GM23338 (cell line): ENCODE data around the gene TAOK2. TPM values are rescaled to one million over a fixed set of nuclear protein-coding genes. Genes with fewer than 3 reads are reported as not detected.

ENCODE experiments used
- ATAC-seq: fragments of 200-7000 bp; cut with Tn5 transposase; 3 replicates; pipeline ENCODE4 v1.9.1; 2020
- DNase-seq: peaks from one replicate; pipeline ENCODE4 v3.0.0-alpha.2; 2015; ENCODE audit warnings: low spot score
- H2AFZ ChIP-seq: fragments of 200-600 bp; sonication (generic); 2 replicates; pipeline ENCODE4 v1.8.0; 2016; ENCODE audit warnings: antibody characterized with exemption, mild to moderate bottlenecking, moderate library complexity
- H3F3A ChIP-seq: fragments of 200-600 bp; sonication (generic); replicated peaks from 2 replicates; pipeline ENCODE4 v1.8.0; 2017; ENCODE audit warnings: antibody characterized with exemption, mixed run types, low read depth
- H3K27ac ChIP-seq: fragments of 200-600 bp; sonication (generic); 2 replicates; pipeline ENCODE4 v1.6.1; 2016; ENCODE audit warnings: low read depth
- H3K27me3 ChIP-seq: fragments of 200-600 bp; sonication (generic); 2 replicates; pipeline ENCODE4 v1.8.0; 2016; ENCODE audit warnings: mild to moderate bottlenecking, mixed run types, moderate library complexity; ENCODE audit not compliant: insufficient read depth
- H3K36me3 ChIP-seq: fragments of 200-600 bp; sonication (generic); 2 replicates; pipeline ENCODE4 v1.8.0; 2016; ENCODE audit warnings: mild to moderate bottlenecking; ENCODE audit not compliant: insufficient read depth
- H3K4me1 ChIP-seq: fragments of 200-600 bp; sonication (generic); 2 replicates; pipeline ENCODE4 v1.8.0; 2016; ENCODE audit warnings: mild to moderate bottlenecking, moderate library complexity; ENCODE audit not compliant: insufficient read depth
- H3K4me2 ChIP-seq: fragments of 200-600 bp; sonication (generic); 2 replicates; pipeline ENCODE4 v1.7.1; 2017; ENCODE audit warnings: mixed run types
- H3K4me3 ChIP-seq: fragments of 200-600 bp; sonication (generic); 2 replicates; pipeline ENCODE4 v1.6.1; 2016; ENCODE audit warnings: mixed run types
- H3K79me2 ChIP-seq: fragments of 200-600 bp; sonication (generic); replicated peaks from 2 replicates; pipeline ENCODE4 v1.8.0; 2017; ENCODE audit warnings: mild to moderate bottlenecking; ENCODE audit not compliant: insufficient read depth
- H3K9me2 ChIP-seq: fragments of 200-600 bp; sonication (generic); 2 replicates; pipeline ENCODE4 v1.8.0; 2017; ENCODE audit not compliant: insufficient read depth
- H4K20me1 ChIP-seq: fragments of 200-600 bp; sonication (generic); replicated peaks from 2 replicates; pipeline ENCODE4 v1.8.0; 2017; ENCODE audit warnings: mild to moderate bottlenecking; ENCODE audit not compliant: insufficient read depth
- H3K27ac Mint-ChIP-seq: 2 replicates; pipeline ENCODE4 v1.8.0; 2020; ENCODE audit warnings: inconsistent platforms, mild to moderate bottlenecking, moderate library complexity, mixed read lengths
- H3K27me3 Mint-ChIP-seq: 3 replicates; pipeline ENCODE4 v1.8.0; 2022; ENCODE audit warnings: low read depth, mild to moderate bottlenecking, moderate library complexity, mixed read lengths, inconsistent platforms; ENCODE audit not compliant: insufficient read depth, poor library complexity
- H3K36me3 Mint-ChIP-seq: 3 replicates; pipeline ENCODE4 v1.8.0; 2021; ENCODE audit warnings: low read depth, mild to moderate bottlenecking, inconsistent platforms, moderate library complexity, mixed read lengths
- H3K4me1 Mint-ChIP-seq: 3 replicates; pipeline ENCODE4 v1.8.0; 2020; ENCODE audit warnings: mild to moderate bottlenecking, inconsistent platforms, mixed read lengths
- H3K4me3 Mint-ChIP-seq: 3 replicates; pipeline ENCODE4 v1.8.0; 2021; ENCODE audit warnings: moderate library complexity, mild to moderate bottlenecking, inconsistent platforms, mixed read lengths
- H3K9me3 Mint-ChIP-seq: 3 replicates; pipeline ENCODE4 v1.8.0; 2020; ENCODE audit warnings: moderate library complexity, mild to moderate bottlenecking, inconsistent platforms, mixed read lengths
- CREB1 ChIP-seq: fragments of 250-450 bp; sonication (Bioruptor Pico); IDR thresholded peaks from 2 replicates; pipeline ENCODE4 v1.5.0; 2020; ENCODE audit warnings: low read depth, mild to moderate bottlenecking, moderate library complexity
- EZH2phosphoT487 ChIP-seq: fragments of 200-600 bp; sonication (generic); IDR thresholded peaks from one replicate; pipeline ENCODE4 v1.8.1; 2018; ENCODE audit warnings: antibody characterized with exemption; ENCODE audit not compliant: unreplicated experiment
- ZNF114 ChIP-seq: fragments of 250-450 bp; sonication (Bioruptor Pico); IDR thresholded peaks from 2 replicates; pipeline ENCODE4 v1.5.0; 2020; ENCODE audit warnings: mild to moderate bottlenecking, moderate library complexity
- polyA plus RNA-seq: library from polyadenylated mRNA; unstranded; fragments of >200 nt; fragmentation: Nextera tagmentation; extraction: Ambion mirVana; gene quantifications from 2 replicates; pipeline ENCODE4 v1.2.1, GENCODE V29; 2016
- total RNA-seq: library from RNA; depleted of rRNA; stranded (reverse); fragments of >200 nt; shearing (Covaris generic); gene quantifications from 2 replicates; pipeline ENCODE4 v1.2.3, GENCODE V29; 2014
- TF ChIP-seq, protein P1 (sequence below): IDR thresholded peaks from 2 replicates; pipeline ENCODE4 v1.6.1; 2016; ENCODE audit warnings: antibody characterized with exemption
- TF ChIP-seq, protein P2 (sequence below): IDR thresholded peaks from one replicate; pipeline ENCODE4 v1.6.1; 2018; ENCODE audit warnings: antibody characterized with exemption; ENCODE audit not compliant: unreplicated experiment
- TF ChIP-seq, protein P3 (sequence below): fragments of 250-450 bp; sonication (Bioruptor Pico); IDR thresholded peaks from 2 replicates; pipeline ENCODE4 v1.5.0; 2020; ENCODE audit warnings: mild to moderate bottlenecking, moderate library complexity

The TAOK2 gene
- total and polyA plus RNA-seq, 2 experiments from 2014 or later = 8.8 to 45.2 TPM

DNA sequence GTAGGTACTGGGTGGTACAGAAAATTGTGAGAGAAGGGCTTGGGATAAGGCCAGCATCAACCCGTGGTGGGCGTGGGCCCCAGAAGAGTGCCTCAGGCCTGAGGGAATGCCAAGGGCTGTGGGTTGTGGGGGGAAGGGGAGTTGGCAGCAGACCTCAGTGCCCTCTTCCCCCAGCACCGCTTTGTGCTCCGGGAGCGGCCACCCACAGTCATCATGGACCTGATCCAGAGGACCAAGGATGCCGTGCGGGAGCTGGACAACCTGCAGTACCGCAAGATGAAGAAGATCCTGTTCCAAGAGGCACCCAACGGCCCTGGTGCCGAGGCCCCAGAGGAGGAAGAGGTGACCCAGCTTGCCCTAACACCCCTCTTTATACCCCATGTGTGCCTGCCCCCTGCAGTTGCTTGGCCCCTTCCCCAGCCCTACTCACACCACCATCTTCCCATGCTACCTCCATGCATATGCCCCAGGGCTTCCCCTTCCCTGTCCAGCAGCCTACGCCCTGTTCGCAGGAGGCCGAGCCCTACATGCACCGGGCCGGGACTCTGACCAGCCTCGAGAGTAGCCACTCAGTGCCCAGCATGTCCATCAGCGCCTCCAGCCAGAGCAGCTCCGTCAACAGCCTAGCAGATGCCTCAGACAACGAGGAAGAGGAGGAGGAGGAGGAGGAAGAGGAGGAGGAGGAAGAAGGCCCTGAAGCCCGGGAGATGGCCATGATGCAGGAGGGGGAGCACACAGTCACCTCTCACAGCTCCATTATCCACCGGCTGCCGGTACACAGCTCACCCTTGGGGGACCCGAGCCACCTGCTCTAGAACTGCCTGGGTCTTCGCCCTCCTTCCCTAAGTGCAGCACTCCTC, 9.1 kb downstream of the TAOK2 start:
- Histone ChIP-seq H3K79me2 (no peaks in the 10 kb centered on the region; the same call in 1 of the 2 replicates), H3K27me3 (no peaks in the 10 kb centered on the region), H3K4me2 (no peak overlapping the region), H3F3A (no peaks in the 10 kb centered on the region), H3K4me1 (no peaks in the 10 kb centered on the region), H2AFZ (no peak overlapping the region), H4K20me1 (no peaks in the 10 kb centered on the region; the same call in 1 of the 2 replicates), H3K9me2 (no peaks in the 10 kb centered on the region), H3K36me3 (peaks cover 29% of the 10 kb centered on the region), H3K27ac (no peak overlapping the region), H3K4me3 (no peak overlapping the region)
- H3K27me3 Mint-ChIP-seq = peaks cover 5% of the 10 kb centered on the region
- ATAC-seq (no peak), DNase-seq (no peak)
- H3K4me3 Mint-ChIP-seq = no peak overlapping the region
- H3K36me3 Mint-ChIP-seq = peaks cover 66% of the 10 kb centered on the region
- no peak overlapping the region for H3K27ac Mint-ChIP-seq
- no peaks in the 10 kb centered on the region; the same call in 2 of the 3 replicates for H3K4me1 Mint-ChIP-seq
- TF ChIP-seq, protein P1, sequence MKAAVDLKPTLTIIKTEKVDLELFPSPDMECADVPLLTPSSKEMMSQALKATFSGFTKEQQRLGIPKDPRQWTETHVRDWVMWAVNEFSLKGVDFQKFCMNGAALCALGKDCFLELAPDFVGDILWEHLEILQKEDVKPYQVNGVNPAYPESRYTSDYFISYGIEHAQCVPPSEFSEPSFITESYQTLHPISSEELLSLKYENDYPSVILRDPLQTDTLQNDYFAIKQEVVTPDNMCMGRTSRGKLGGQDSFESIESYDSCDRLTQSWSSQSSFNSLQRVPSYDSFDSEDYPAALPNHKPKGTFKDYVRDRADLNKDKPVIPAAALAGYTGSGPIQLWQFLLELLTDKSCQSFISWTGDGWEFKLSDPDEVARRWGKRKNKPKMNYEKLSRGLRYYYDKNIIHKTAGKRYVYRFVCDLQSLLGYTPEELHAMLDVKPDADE = no peak
- TF ChIP-seq, protein P2, sequence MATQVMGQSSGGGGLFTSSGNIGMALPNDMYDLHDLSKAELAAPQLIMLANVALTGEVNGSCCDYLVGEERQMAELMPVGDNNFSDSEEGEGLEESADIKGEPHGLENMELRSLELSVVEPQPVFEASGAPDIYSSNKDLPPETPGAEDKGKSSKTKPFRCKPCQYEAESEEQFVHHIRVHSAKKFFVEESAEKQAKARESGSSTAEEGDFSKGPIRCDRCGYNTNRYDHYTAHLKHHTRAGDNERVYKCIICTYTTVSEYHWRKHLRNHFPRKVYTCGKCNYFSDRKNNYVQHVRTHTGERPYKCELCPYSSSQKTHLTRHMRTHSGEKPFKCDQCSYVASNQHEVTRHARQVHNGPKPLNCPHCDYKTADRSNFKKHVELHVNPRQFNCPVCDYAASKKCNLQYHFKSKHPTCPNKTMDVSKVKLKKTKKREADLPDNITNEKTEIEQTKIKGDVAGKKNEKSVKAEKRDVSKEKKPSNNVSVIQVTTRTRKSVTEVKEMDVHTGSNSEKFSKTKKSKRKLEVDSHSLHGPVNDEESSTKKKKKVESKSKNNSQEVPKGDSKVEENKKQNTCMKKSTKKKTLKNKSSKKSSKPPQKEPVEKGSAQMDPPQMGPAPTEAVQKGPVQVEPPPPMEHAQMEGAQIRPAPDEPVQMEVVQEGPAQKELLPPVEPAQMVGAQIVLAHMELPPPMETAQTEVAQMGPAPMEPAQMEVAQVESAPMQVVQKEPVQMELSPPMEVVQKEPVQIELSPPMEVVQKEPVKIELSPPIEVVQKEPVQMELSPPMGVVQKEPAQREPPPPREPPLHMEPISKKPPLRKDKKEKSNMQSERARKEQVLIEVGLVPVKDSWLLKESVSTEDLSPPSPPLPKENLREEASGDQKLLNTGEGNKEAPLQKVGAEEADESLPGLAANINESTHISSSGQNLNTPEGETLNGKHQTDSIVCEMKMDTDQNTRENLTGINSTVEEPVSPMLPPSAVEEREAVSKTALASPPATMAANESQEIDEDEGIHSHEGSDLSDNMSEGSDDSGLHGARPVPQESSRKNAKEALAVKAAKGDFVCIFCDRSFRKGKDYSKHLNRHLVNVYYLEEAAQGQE = no peak
- TF ChIP-seq, protein P3, sequence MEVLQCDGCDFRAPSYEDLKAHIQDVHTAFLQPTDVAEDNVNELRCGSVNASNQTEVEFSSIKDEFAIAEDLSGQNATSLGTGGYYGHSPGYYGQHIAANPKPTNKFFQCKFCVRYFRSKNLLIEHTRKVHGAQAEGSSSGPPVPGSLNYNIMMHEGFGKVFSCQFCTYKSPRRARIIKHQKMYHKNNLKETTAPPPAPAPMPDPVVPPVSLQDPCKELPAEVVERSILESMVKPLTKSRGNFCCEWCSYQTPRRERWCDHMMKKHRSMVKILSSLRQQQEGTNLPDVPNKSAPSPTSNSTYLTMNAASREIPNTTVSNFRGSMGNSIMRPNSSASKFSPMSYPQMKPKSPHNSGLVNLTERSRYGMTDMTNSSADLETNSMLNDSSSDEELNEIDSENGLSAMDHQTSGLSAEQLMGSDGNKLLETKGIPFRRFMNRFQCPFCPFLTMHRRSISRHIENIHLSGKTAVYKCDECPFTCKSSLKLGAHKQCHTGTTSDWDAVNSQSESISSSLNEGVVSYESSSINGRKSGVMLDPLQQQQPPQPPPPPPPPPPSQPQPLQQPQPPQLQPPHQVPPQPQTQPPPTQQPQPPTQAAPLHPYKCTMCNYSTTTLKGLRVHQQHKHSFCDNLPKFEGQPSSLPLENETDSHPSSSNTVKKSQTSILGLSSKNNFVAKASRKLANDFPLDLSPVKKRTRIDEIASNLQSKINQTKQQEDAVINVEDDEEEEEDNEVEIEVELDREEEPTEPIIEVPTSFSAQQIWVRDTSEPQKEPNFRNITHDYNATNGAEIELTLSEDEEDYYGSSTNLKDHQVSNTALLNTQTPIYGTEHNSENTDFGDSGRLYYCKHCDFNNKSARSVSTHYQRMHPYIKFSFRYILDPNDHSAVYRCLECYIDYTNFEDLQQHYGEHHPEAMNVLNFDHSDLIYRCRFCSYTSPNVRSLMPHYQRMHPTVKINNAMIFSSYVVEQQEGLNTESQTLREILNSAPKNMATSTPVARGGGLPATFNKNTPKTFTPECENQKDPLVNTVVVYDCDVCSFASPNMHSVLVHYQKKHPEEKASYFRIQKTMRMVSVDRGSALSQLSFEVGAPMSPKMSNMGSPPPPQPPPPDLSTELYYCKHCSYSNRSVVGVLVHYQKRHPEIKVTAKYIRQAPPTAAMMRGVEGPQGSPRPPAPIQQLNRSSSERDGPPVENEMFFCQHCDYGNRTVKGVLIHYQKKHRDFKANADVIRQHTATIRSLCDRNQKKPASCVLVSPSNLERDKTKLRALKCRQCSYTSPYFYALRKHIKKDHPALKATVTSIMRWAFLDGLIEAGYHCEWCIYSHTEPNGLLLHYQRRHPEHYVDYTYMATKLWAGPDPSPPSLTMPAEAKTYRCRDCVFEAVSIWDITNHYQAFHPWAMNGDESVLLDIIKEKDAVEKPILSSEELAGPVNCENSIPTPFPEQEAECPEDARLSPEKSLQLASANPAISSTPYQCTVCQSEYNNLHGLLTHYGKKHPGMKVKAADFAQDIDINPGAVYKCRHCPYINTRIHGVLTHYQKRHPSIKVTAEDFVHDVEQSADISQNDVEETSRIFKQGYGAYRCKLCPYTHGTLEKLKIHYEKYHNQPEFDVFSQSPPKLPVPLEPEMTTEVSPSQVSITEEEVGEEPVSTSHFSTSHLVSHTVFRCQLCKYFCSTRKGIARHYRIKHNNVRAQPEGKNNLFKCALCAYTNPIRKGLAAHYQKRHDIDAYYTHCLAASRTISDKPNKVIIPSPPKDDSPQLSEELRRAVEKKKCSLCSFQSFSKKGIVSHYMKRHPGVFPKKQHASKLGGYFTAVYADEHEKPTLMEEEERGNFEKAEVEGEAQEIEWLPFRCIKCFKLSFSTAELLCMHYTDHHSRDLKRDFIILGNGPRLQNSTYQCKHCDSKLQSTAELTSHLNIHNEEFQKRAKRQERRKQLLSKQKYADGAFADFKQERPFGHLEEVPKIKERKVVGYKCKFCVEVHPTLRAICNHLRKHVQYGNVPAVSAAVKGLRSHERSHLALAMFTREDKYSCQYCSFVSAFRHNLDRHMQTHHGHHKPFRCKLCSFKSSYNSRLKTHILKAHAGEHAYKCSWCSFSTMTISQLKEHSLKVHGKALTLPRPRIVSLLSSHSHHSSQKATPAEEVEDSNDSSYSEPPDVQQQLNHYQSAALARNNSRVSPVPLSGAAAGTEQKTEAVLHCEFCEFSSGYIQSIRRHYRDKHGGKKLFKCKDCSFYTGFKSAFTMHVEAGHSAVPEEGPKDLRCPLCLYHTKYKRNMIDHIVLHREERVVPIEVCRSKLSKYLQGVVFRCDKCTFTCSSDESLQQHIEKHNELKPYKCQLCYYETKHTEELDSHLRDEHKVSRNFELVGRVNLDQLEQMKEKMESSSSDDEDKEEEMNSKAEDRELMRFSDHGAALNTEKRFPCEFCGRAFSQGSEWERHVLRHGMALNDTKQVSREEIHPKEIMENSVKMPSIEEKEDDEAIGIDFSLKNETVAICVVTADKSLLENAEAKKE = no peak
- TF ChIP-seq ZNF114 (CRISPR knock-in tag) = no peak
- no peak for TF ChIP-seq CREB1 (CRISPR knock-in tag)
- TF ChIP-seq EZH2phosphoT487 = no peak
- no peaks in the 10 kb centered on the region; the same call in 2 of the 3 replicates for H3K9me3 Mint-ChIP-seq
